Right lobe of liver (tissue), 4 donors: ENCODE measurements around the gene REXO5.

Experiments
- POLR2A ChIP-seq: fragments of 450-650 bp; IDR thresholded peaks from one replicate; pipeline ENCODE4 v1.6.1; 2017; ENCODE audit warnings: antibody characterized with exemption, mild to moderate bottlenecking
- TF ChIP-seq, protein P1 (sequence below), 4 donors: fragments of 200-600 bp in 3 of 4; fragments of 450-650 bp in 1 of 4; IDR thresholded peaks; one replicate each; pipeline versions ENCODE4 v1.5.1 to v1.8.0; 2016 to 2022; ENCODE audit warnings: antibody characterized with exemption in 4 of 4, mild to moderate bottlenecking in 2 of 4
- donor health status: DM: no; HTN: no; CAD: no.
- donor health status: DM: no; HTN: no; CAD: no.
- donor health status: DM: no; HTN: yes; CAD: no.

DNA sequence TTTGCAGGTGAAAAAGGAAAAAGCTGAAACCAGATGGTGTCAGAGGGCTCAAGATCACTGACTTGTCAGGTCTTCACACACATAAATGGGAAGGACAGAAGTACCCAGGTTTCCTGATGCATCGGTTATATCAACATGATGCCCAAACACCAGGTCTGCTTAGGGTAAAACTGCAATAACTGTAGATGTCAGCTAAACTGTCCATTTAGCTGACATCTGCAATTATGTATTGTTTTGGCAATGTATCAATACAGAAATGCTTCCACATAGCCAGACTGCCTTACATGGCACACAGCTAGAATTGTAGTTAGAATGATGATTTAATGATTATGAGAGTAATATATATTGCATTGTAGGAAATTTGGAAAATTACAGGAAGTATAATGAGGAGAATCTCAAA is 37.5 kb upstream of the REXO5 start:
- TF ChIP-seq, protein P1, sequence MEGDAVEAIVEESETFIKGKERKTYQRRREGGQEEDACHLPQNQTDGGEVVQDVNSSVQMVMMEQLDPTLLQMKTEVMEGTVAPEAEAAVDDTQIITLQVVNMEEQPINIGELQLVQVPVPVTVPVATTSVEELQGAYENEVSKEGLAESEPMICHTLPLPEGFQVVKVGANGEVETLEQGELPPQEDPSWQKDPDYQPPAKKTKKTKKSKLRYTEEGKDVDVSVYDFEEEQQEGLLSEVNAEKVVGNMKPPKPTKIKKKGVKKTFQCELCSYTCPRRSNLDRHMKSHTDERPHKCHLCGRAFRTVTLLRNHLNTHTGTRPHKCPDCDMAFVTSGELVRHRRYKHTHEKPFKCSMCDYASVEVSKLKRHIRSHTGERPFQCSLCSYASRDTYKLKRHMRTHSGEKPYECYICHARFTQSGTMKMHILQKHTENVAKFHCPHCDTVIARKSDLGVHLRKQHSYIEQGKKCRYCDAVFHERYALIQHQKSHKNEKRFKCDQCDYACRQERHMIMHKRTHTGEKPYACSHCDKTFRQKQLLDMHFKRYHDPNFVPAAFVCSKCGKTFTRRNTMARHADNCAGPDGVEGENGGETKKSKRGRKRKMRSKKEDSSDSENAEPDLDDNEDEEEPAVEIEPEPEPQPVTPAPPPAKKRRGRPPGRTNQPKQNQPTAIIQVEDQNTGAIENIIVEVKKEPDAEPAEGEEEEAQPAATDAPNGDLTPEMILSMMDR (IDR thresholded peaks at IDR 0.05) = no peak
- no peak for TF ChIP-seq POLR2A
